Brain pericyte (primary cell): ENCODE measurements around the gene HSPA14.
"Not testable (repeated sequence)": the region's sequence is repeated elsewhere in the genome, so short reads cannot be mapped to it uniquely, and the experiment has no call there.

Experiments
- DNase-seq: peaks from one replicate; pipeline ENCODE4 v3.0.0-alpha.2; 2012; ENCODE audit warnings: low read depth, low spot score

Gene HSPA14

GRCh38 chr10:14880229-14880628, 42.1 kb downstream of the HSPA14 start:
- no peak for DNase-seq

- DNase-seq = no peak
These were observed 46.0 kb downstream of the HSPA14 start for GRCh38 chr10:14884082-14884481.

- no peak for DNase-seq
These were observed 51.2 kb downstream of the HSPA14 start for GRCh38 chr10:14889318-14889717.

GRCh38 chr10:14891151-14891550, 53.0 kb downstream of the HSPA14 start:
- DNase-seq = no peak

- DNase-seq = no peak
These were observed 66.2 kb downstream of the HSPA14 start for GRCh38 chr10:14904316-14904732.

GRCh38 chr10:14904864-14905263, 66.8 kb downstream of the HSPA14 start:
- DNase-seq = no peak

- DNase-seq = no peak
These were observed 67.8 kb downstream of the HSPA14 start for GRCh38 chr10:14905890-14906289.

GRCh38 chr10:14906765-14907164, 68.7 kb downstream of the HSPA14 start:
- DNase-seq = no peak

GRCh38 chr10:14907591-14907990, 69.5 kb downstream of the HSPA14 start:
- not testable (repeated sequence) for DNase-seq

- DNase-seq = no peak
These were observed 71.0 kb downstream of the HSPA14 start for GRCh38 chr10:14909101-14909500.

- no peak for DNase-seq
These were observed 72.8 kb downstream of the HSPA14 start for GRCh38 chr10:14910953-14911352.

GRCh38 chr10:14911801-14912200, 73.7 kb downstream of the HSPA14 start:
- DNase-seq = no peak

- no peak for DNase-seq
These were observed 78.5 kb downstream of the HSPA14 start for GRCh38 chr10:14916600-14916999.

- no peak for DNase-seq
These were observed 79.7 kb downstream of the HSPA14 start for GRCh38 chr10:14917827-14918226.

- no peak for DNase-seq
These were observed 80.9 kb downstream of the HSPA14 start for GRCh38 chr10:14918964-14919363.
